Endothelial cell of umbilical vein (primary cell): Measurements from ENCODE around the gene FZR1. TPM values are rescaled to one million over a fixed set of nuclear protein-coding genes. Genes with fewer than 3 reads are reported as not detected.

Experiments
- BruUV-seq: library from RNA; stranded (reverse); fragments of 400-500 nt; replicated peaks from 2 replicates; lab custom pipeline; 2021; lab: Mats Ljungman, UMichigan
- CTCF ChIA-PET: fragments of 300-600, 350-600 bp; sonication (Branson Sonifier 250); formaldehyde crosslinking; loops from one replicate; lab custom pipeline; 2021; ENCODE audit warnings: antibody characterized with exemption, inconsistent platforms; lab: Charles Lee
- POLR2A ChIA-PET: fragments of 300-600, 350-600 bp; sonication (Branson Sonifier 250); formaldehyde crosslinking; loops from one replicate; lab custom pipeline; 2021; ENCODE audit warnings: antibody characterized with exemption, inconsistent platforms; lab: Charles Lee
- DNase-seq: peaks from one replicate; pipeline ENCODE4 v3.0.0-alpha.2; 2011; ENCODE audit warnings: low read depth, low spot score
- FAIRE-seq: peaks from 2 replicates; lab custom pipeline; 2011; peaks lifted over from hg19 to GRCh38; lab: Jason Lieb, UNC
- H2AFZ ChIP-seq: 2 replicates; pipeline ENCODE4 v1.6.0; 2012; ENCODE audit warnings: low read depth, low read length, control low read depth, inconsistent platforms
- H3K27ac ChIP-seq: 2 replicates; pipeline ENCODE4 v1.5.1; 2011; ENCODE audit warnings: low read depth, mild to moderate bottlenecking, control low read depth, low read length, moderate library complexity; ENCODE audit not compliant: insufficient read depth
- H3K27me3 ChIP-seq, 2 experiments: 2 replicates each; pipeline versions ENCODE4 v1.6.0 to v1.6.1; 2011; ENCODE audit warnings: low read length in 2 of 2, mixed read lengths in 1 of 2; ENCODE audit not compliant: control insufficient read depth in 2 of 2, insufficient read depth in 2 of 2
- H3K36me3 ChIP-seq, 2 experiments: 2 replicates in 1 of 2; 3 replicates in 1 of 2; pipeline ENCODE4 v1.5.1; 2011; ENCODE audit warnings: low read length in 2 of 2, mild to moderate bottlenecking in 1 of 2, moderate library complexity in 1 of 2; ENCODE audit not compliant: control insufficient read depth in 2 of 2, insufficient read depth in 2 of 2; ENCODE audit errors: extremely low read depth in 1 of 2
- H3K4me1 ChIP-seq: 3 replicates; pipeline ENCODE4 v1.5.1; 2011; ENCODE audit warnings: mild to moderate bottlenecking, low read length; ENCODE audit not compliant: control insufficient read depth, insufficient read depth; ENCODE audit errors: extremely low read depth
- H3K4me2 ChIP-seq: 2 replicates; pipeline ENCODE4 v1.6.1; 2011; ENCODE audit warnings: low read length, control low read depth, mixed read lengths; ENCODE audit not compliant: insufficient read depth
- H3K4me3 ChIP-seq, 3 experiments: fragments of 200-600 bp in 1 of 3; sonication (generic), shearing (Covaris generic) in 1 of 3; replicated peaks in 1 of 3; 2 replicates each; pipeline ENCODE4 v1.5.1; 2011 to 2016; ENCODE audit warnings: control low read depth in 3 of 3, low read length in 3 of 3, mild to moderate bottlenecking in 2 of 3, inconsistent platforms in 1 of 3, low read depth in 1 of 3, moderate library complexity in 1 of 3; ENCODE audit not compliant: insufficient read depth in 1 of 3
- H3K79me2 ChIP-seq: 2 replicates; pipeline ENCODE4 v1.6.0; 2012; ENCODE audit warnings: low read length, inconsistent platforms; ENCODE audit not compliant: control insufficient read depth, insufficient read depth
- H3K9ac ChIP-seq: replicated peaks from 2 replicates; pipeline ENCODE3; 2011; ENCODE audit warnings: low read length, control low read depth; ENCODE audit not compliant: insufficient read depth; ENCODE audit errors: extremely low read depth
- H3K9me1 ChIP-seq: replicated peaks from 3 replicates; pipeline ENCODE4 v1.6.0; 2011; ENCODE audit warnings: mild to moderate bottlenecking, low read length; ENCODE audit not compliant: control insufficient read depth, insufficient read depth; ENCODE audit errors: extremely low read depth
- H3K9me3 ChIP-seq: replicated peaks from 2 replicates; pipeline ENCODE4 v1.5.1; 2012; ENCODE audit warnings: low read length, inconsistent platforms; ENCODE audit not compliant: control insufficient read depth, insufficient read depth
- H4K20me1 ChIP-seq: replicated peaks from 2 replicates; pipeline ENCODE3; 2011; ENCODE audit warnings: mild to moderate bottlenecking, low read length; ENCODE audit not compliant: control insufficient read depth, insufficient read depth; ENCODE audit errors: extremely low read depth
- CTCF ChIP-seq, 2 donors: IDR thresholded peaks; 1 replicate in 1 of 2; 2 replicates in 1 of 2; pipeline ENCODE4 v1.5.1; 2011; ENCODE audit warnings: low read length in 2 of 2, mild to moderate bottlenecking in 2 of 2, moderate library complexity in 2 of 2, control low read depth in 1 of 2, inconsistent platforms in 1 of 2, low read depth in 1 of 2; ENCODE audit not compliant: insufficient read depth in 1 of 2; ENCODE audit errors: extremely low read depth in 1 of 2
- EZH2 ChIP-seq: IDR thresholded peaks from 2 replicates; pipeline ENCODE4 v1.6.1; 2012; ENCODE audit warnings: borderline replicate concordance, low read depth, mild to moderate bottlenecking, moderate library complexity, low read length, inconsistent platforms; ENCODE audit not compliant: severe bottlenecking
- FOS ChIP-seq: IDR thresholded peaks from 2 replicates; pipeline ENCODE4 v1.6.1; 2011; ENCODE audit warnings: mild to moderate bottlenecking, low read length, moderate library complexity, borderline replicate concordance; ENCODE audit not compliant: insufficient read depth
- GATA2 ChIP-seq: IDR thresholded peaks from 2 replicates; pipeline ENCODE4 v1.7.0; 2011; ENCODE audit warnings: low read depth, mild to moderate bottlenecking, moderate library complexity, mixed read lengths, low read length; ENCODE audit not compliant: insufficient read length, insufficient read depth
- JUN ChIP-seq: IDR thresholded peaks from 2 replicates; pipeline ENCODE4 v1.6.1; 2011; ENCODE audit warnings: borderline replicate concordance, low read depth; ENCODE audit not compliant: insufficient read length, insufficient read depth
- MAX ChIP-seq: IDR thresholded peaks from 2 replicates; pipeline ENCODE4 v1.6.1; 2011; ENCODE audit not compliant: insufficient read depth, insufficient read length
- MYC ChIP-seq: IDR thresholded peaks from one replicate; pipeline ENCODE4 v1.6.1; 2011; ENCODE audit warnings: mild to moderate bottlenecking, low read depth, low read length
- POLR2A ChIP-seq: IDR thresholded peaks from 2 replicates; pipeline ENCODE4 v1.6.1; 2012; ENCODE audit warnings: low read depth, mild to moderate bottlenecking, control low read depth, low read length
- POLR2AphosphoS5 ChIP-seq: IDR thresholded peaks from 2 replicates; pipeline ENCODE4 v1.6.1; 2012; ENCODE audit warnings: low read depth, mild to moderate bottlenecking, control low read depth, low read length, moderate library complexity; ENCODE audit not compliant: insufficient read depth
- dilution Hi-C: fragments of 300-500 bp; cut with MboI; formaldehyde crosslinking; loops from one replicate; pipeline ENCODE4 v1.15.0; 2019; ENCODE audit warnings: low sequenced_read_pairs; ENCODE audit not compliant: extremely low pct_ligation_motif_present
- intact Hi-C: fragments of 100-400 bp; cut with micrococcal nuclease; formaldehyde crosslinking; loops from one replicate; pipeline ENCODE4 v1.10.0; 2022
- polyA plus RNA-seq, 4 experiments: library from polyadenylated mRNA; depleted of rRNA in 3 of 4; stranded (reverse) in 3 of 4; unstranded in 1 of 4; fragments of >200 nt; gene quantifications; 2 replicates each; pipeline versions ENCODE4 v1.2.1 to v1.2.3, GENCODE V29; 2011 to 2012; ENCODE audit warnings: missing spikeins in 1 of 4
- total RNA-seq: library from RNA; stranded (reverse); gene quantifications from 2 replicates; pipeline ENCODE4 v1.2.3, GENCODE V29; 2021

Gene FZR1
- total and polyA plus RNA-seq, 2 donors (not counting 3 experiments of a cell fraction or from before 2014, with no cell fraction given) = 35.9 to 60.4 TPM

GRCh38 chr19:3465552-3465951 is 40.6 kb upstream of the FZR1 start:
- Histone ChIP-seq H3K9me1 (no peaks in the 10 kb centered on the region), H3K27ac (no peak overlapping the region), H3K4me3 (no peak overlapping the region), H3K9me3 (no peaks in the 10 kb centered on the region), H3K9ac (no peak overlapping the region), H2AFZ (no peak overlapping the region), H3K4me2 (no peak overlapping the region), H3K36me3 (peaks cover 0 to 8% of the 10 kb centered on the region in 2 experiments), H4K20me1 (no peaks in the 10 kb centered on the region), H3K4me1 (no peaks in the 10 kb centered on the region), H3K79me2 (no peaks in the 10 kb centered on the region), H3K27me3 (no peaks in the 10 kb centered on the region)
- DNase-seq (no peak), FAIRE-seq (no peak)
- ChIA-PET POLR2A (no interaction called here), CTCF (interaction anchor here (0.6 to 1.3 kb wide), 4 partner anchors 20 to 161 kb away, joined by 3 to 4 read pairs (median 4); no protein-coding TSS in a partner anchor)
- intact Hi-C loops = no loop called here
- BruUV-seq = no TSS peak
- TF ChIP-seq MAX (no peak), CTCF (IDR thresholded peaks at IDR 0.05; ENCODE audit: extremely low read depth in 1 of 2, insufficient read depth in 1 of 2, low read depth in 1 of 2, low read length in 2 of 2) (no peak), JUN (no peak), EZH2 (no peak), FOS (no peak), GATA2 (no peak), MYC (no peak), POLR2A (no peak), POLR2AphosphoS5 (no peak)
- dilution Hi-C loops = no loop called here
